ENCODE results near the gene INPP4B.
"Not testable (repeated sequence)": the region's sequence is repeated elsewhere in the genome, so short reads cannot be mapped to it uniquely, and the experiment has no call there.

INPP4B gene

GRCh38 chr4:142656178-142656577, 189.9 kb downstream of the INPP4B start:
- TF ChIP-seq POLR2A (IDR thresholded peaks at IDR 0.05; ENCODE audit: low read depth, low read length), result no peak
- DNase-seq (ENCODE audit: insufficient read length, low spot score) (no peak), FAIRE-seq (no peak)

- TF ChIP-seq POLR2A (IDR thresholded peaks at IDR 0.05; ENCODE audit: low read depth, low read length), result no peak
- DNase-seq (ENCODE audit: insufficient read length, low spot score) (no peak), FAIRE-seq (no peak)
Observed at GRCh38 chr4:142648378-142648777, 197.7 kb downstream of the INPP4B start.

GRCh38 chr4:142645475-142646108, 200.5 kb downstream of the INPP4B start:
- TF ChIP-seq POLR2A (IDR thresholded peaks at IDR 0.05; ENCODE audit: low read depth, low read length), result no peak
- DNase-seq (ENCODE audit: insufficient read length, low spot score) (no peak), FAIRE-seq (no peak)

GRCh38 chr4:142644628-142645027, 201.5 kb downstream of the INPP4B start:
- FAIRE-seq; DNase-seq (ENCODE audit: insufficient read length, low spot score): not testable (repeated sequence)

GRCh38 chr4:142637614-142638013, 208.5 kb downstream of the INPP4B start:
- no peak for TF ChIP-seq POLR2A (IDR thresholded peaks at IDR 0.05; ENCODE audit: low read depth, low read length)
- FAIRE-seq (no peak), DNase-seq (ENCODE audit: insufficient read length, low spot score) (no peak)

- DNase-seq (ENCODE audit: insufficient read length, low spot score), result no peak
- no peak for TF ChIP-seq POLR2A (IDR thresholded peaks at IDR 0.05; ENCODE audit: low read depth, low read length)
- no peak for FAIRE-seq
Observed at GRCh38 chr4:142631836-142632235, 214.3 kb downstream of the INPP4B start.

- no peak for FAIRE-seq
- no peak for TF ChIP-seq POLR2A (IDR thresholded peaks at IDR 0.05; ENCODE audit: low read depth, low read length)
- DNase-seq (ENCODE audit: insufficient read length, low spot score), result no peak
Observed at GRCh38 chr4:142615324-142615665, 230.8 kb downstream of the INPP4B start.

GRCh38 chr4:142614621-142615323, 231.3 kb downstream of the INPP4B start:
- DNase-seq (ENCODE audit: insufficient read length, low spot score), result no peak
- FAIRE-seq, result no peak
- no peak for TF ChIP-seq POLR2A (IDR thresholded peaks at IDR 0.05; ENCODE audit: low read depth, low read length)

GRCh38 chr4:142607976-142608375, 238.1 kb downstream of the INPP4B start:
- no peak for DNase-seq (ENCODE audit: insufficient read length, low spot score)
- FAIRE-seq, result no peak
- TF ChIP-seq POLR2A (IDR thresholded peaks at IDR 0.05; ENCODE audit: low read depth, low read length), result no peak

GRCh38 chr4:142600952-142601351, 245.1 kb downstream of the INPP4B start:
- no peak for TF ChIP-seq POLR2A (IDR thresholded peaks at IDR 0.05; ENCODE audit: low read depth, low read length)
- FAIRE-seq, result no peak
- no peak for DNase-seq (ENCODE audit: insufficient read length, low spot score)

- DNase-seq (ENCODE audit: insufficient read length, low spot score) (no peak), FAIRE-seq (no peak)
- TF ChIP-seq POLR2A (IDR thresholded peaks at IDR 0.05; ENCODE audit: low read depth, low read length), result no peak
Observed at GRCh38 chr4:142598132-142598531, 248.0 kb downstream of the INPP4B start.

- no peak for DNase-seq (ENCODE audit: insufficient read length, low spot score)
- FAIRE-seq, result no peak
- no peak for TF ChIP-seq POLR2A (IDR thresholded peaks at IDR 0.05; ENCODE audit: low read depth, low read length)
Observed at GRCh38 chr4:142596595-142596994, 249.5 kb downstream of the INPP4B start.

GRCh38 chr4:142596121-142596520, 250.0 kb downstream of the INPP4B start:
- FAIRE-seq, result no peak
- TF ChIP-seq POLR2A (IDR thresholded peaks at IDR 0.05; ENCODE audit: low read depth, low read length), result no peak
- no peak for DNase-seq (ENCODE audit: insufficient read length, low spot score)

- DNase-seq (ENCODE audit: insufficient read length, low spot score), result no peak
- TF ChIP-seq POLR2A (IDR thresholded peaks at IDR 0.05; ENCODE audit: low read depth, low read length), result no peak
- FAIRE-seq, result no peak
Observed at GRCh38 chr4:142595222-142595871, 250.8 kb downstream of the INPP4B start.

- DNase-seq (ENCODE audit: insufficient read length, low spot score) (no peak), FAIRE-seq (no peak)
- TF ChIP-seq POLR2A (IDR thresholded peaks at IDR 0.05; ENCODE audit: low read depth, low read length), result no peak
Observed at GRCh38 chr4:142585411-142585810, 260.7 kb downstream of the INPP4B start.

Data from H54 (cell line).